Measurements from ENCODE around the gene UGT2B17.
"Not testable (repeated sequence)": the region's sequence is repeated elsewhere in the genome, so short reads cannot be mapped to it uniquely, and the experiment has no call there.

The UGT2B17 gene

GRCh38 chr4:68576272-68577125 lies at the start of gene UGT2B17:
Gene UGT2B17, minus strand, starts transcription at chr4:68576322. Its CDS starts 7,838 bp downstream, at chr4:68568484.
- no peak within 1 kb of the TSS for H3K4me3 ChIP-seq (replicated peaks; ENCODE audit: low read depth, low read length)
- TF ChIP-seq CTCF (IDR thresholded peaks at IDR 0.05; ENCODE audit: low read length, missing control alignments), result no peak
- no peak for DNase-seq (ENCODE audit: low read depth)

DNA sequence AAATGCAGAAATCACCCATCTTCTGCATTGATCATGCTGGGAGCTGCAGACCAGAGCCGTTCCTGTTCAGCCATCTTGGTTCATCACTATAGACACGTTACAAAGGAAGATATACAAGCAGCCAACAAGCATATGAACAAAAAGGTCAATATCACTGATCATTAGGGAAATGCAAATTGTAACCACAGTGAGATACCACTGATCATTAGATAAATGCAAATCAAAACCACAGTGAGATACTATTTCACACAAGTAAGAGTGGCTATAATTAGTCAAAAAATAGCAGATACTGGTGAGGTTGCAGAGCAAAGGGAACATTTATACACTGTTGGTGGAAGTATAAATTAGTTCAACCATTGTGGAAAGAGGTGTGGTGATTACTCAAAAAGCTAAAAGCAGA lies 46.6 kb upstream of the UGT2B17 start:
- H3K4me3 ChIP-seq (replicated peaks; ENCODE audit: low read depth, low read length), result not testable (repeated sequence)

DNA sequence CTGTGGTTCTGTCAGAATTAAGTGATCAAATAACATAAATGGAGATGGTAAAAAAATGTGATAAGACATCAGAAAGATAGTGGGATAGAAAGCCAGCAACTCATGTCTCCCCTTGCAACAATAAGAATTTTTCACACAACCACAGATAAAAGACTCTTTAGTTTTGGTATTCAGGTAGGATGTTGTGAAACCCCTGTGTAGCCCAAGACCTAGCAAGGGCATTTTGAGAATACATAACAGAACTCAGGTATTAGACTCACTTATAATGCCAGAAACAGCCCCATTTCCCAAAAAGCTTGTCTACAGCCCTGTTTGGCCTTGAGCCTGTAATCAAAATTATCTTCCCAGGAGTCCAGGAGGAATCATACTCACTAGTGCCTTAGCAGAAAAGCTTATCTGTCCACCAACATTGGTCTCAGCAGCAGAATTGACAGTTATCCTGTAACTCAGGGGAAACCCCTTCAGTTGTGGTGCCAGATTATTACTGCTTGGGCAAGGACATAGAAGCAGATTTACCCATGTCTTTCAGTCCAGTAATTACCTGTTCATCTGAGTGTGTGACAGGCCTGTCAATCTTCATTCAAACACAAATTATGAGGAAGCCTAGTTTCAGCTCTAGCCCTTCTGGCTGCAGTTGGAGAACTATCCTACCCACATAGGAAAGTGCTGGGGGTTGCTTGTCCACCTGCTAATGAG lies 41.0 kb upstream of the UGT2B17 start:
- no peak overlapping the region for H3K4me3 ChIP-seq (replicated peaks; ENCODE audit: low read depth, low read length)
- TF ChIP-seq CTCF (IDR thresholded peaks at IDR 0.05; ENCODE audit: low read length, missing control alignments), result no peak
- DNase-seq (ENCODE audit: low read depth), result no peak

More for the DNA sequence above, 46.6 kb upstream of the UGT2B17 start:
- DNase-seq (ENCODE audit: low read depth), result not testable (repeated sequence)

- no peak for DNase-seq (ENCODE audit: low read depth)
- H3K4me3 ChIP-seq (replicated peaks; ENCODE audit: low read depth, low read length), result no peak overlapping the region
- no peak for TF ChIP-seq CTCF (IDR thresholded peaks at IDR 0.05; ENCODE audit: low read length, missing control alignments)
Observed at GRCh38 chr4:68615699-68616422, 39.7 kb upstream of the UGT2B17 start.

- no peak overlapping the region for H3K4me3 ChIP-seq (replicated peaks; ENCODE audit: low read depth, low read length)
- TF ChIP-seq CTCF (IDR thresholded peaks at IDR 0.05; ENCODE audit: low read length, missing control alignments), result no peak
- DNase-seq (ENCODE audit: low read depth), result no peak
Observed at GRCh38 chr4:68613752-68614151, 37.6 kb upstream of the UGT2B17 start.

GRCh38 chr4:68606240-68606639 lies 30.1 kb upstream of the UGT2B17 start:
- no peak overlapping the region for H3K4me3 ChIP-seq (replicated peaks; ENCODE audit: low read depth, low read length)
- no peak for TF ChIP-seq CTCF (IDR thresholded peaks at IDR 0.05; ENCODE audit: low read length, missing control alignments)
- DNase-seq (ENCODE audit: low read depth), result no peak

DNA sequence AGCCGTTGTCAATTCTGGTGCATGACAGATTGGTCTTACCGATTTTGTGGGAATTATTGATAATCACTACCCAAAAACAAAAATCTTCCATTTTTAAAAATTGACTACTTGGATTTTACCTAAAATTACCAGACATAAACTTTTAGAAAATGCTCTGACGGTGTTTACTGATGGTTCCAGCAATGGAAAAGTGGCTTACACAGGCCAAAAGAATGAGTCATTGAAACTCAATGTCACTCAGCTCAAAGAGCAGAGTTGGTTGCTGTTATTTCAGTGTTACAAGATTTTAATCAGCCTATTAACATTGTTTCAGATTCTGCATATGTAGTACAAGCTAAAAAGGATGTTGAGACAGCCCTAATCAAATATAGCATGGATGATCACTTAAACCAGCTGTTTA lies 23.0 kb upstream of the UGT2B17 start:
- TF ChIP-seq CTCF (IDR thresholded peaks at IDR 0.05; ENCODE audit: low read length, missing control alignments), result no peak

More for the DNA sequence above, 23.0 kb upstream of the UGT2B17 start:
- no peak overlapping the region for H3K4me3 ChIP-seq (replicated peaks; ENCODE audit: low read depth, low read length)
- DNase-seq (ENCODE audit: low read depth), result no peak

All from fibroblast of pulmonary artery (primary cell).